GM19397 (cell line): Measurements from ENCODE around the gene PRRT3.
"Not testable (repeated sequence)": the region's sequence is repeated elsewhere in the genome, so short reads cannot be mapped to it uniquely, and the experiment has no call there.

Source experiments
- ATAC-seq: cut with Tn5 transposase; IDR thresholded peaks from one replicate; pipeline ENCODE4 v1.9.1; 2021; ENCODE audit warnings: mild to moderate bottlenecking, moderate library complexity; ENCODE audit not compliant: unreplicated experiment

Gene PRRT3

GRCh38 chr3:9899289-9899791 lies 52.9 kb downstream of the PRRT3 start:
- ATAC-seq: no peak

GRCh38 chr3:9898467-9899241 lies 53.6 kb downstream of the PRRT3 start:
- ATAC-seq: no peak

GRCh38 chr3:9897408-9898372 lies 54.5 kb downstream of the PRRT3 start:
- peak; percentile 47 for ATAC-seq

GRCh38 chr3:9896755-9897407 lies 55.3 kb downstream of the PRRT3 start:
- not testable (repeated sequence) for ATAC-seq

GRCh38 chr3:9895715-9896114 lies 56.5 kb downstream of the PRRT3 start:
- not testable (repeated sequence) for ATAC-seq
